ENCODE measurements around the gene JOSD1. TPM values are rescaled to one million over a fixed set of nuclear protein-coding genes. Genes with fewer than 3 reads are reported as not detected.

Gene JOSD1
- total RNA-seq, 1 experiment from 2014 or later: 19.2 TPM

DNA sequence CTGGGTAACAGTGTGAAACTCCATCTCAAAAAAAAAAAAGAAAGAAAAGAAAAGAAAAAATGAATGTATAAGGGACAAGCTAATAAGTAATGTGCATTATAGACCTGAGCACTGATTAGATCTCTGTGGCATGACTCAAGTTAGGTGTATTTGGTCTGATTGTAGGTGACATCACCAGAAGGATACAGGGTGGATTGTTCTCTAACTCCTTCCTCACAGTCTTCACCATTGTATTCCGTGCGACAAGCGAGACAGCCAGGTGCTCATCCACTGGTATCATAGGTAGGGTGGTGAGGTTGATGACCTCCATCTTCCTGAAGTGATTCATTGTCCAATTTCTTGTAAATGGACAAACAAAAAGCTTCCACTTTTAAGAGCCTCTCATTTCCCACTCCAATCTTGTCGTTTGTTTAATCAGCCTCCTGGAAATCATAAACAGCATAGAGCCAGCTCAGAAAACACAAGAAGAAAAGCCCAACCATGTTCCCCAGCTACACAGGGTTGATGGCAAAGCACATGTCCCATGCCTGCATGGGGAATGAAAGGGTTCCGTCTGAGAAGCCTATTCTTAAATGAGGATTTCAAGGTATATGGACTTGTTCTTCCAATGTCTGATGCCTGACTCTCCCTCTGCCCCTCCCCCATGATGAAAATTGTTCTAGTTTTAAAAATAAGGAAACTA lies 50.8 kb downstream of the JOSD1 start:
- Histone ChIP-seq H3T11ph (ENCODE audit: low read length) (no peak overlapping the region), H2BK20ac (ENCODE audit: low read depth, low read length, poor library complexity, severe bottlenecking) (no peak overlapping the region), H3K23ac (ENCODE audit: insufficient read length, low read depth, low read length) (no peak overlapping the region), H2BK15ac (ENCODE audit: low read depth, low read length) (no peak overlapping the region), H3K4me1 (ENCODE audit: insufficient read depth, low read length) (no peaks in the 10 kb centered on the region), H3K56ac (ENCODE audit: insufficient read length, low read depth, low read length) (no peak overlapping the region), H3K27me3 (ENCODE audit: insufficient read depth, low read length) (no peaks in the 10 kb centered on the region), H3K9ac (ENCODE audit: extremely low read depth, insufficient read length, low read length) (no peak overlapping the region), H2AFZ (ENCODE audit: low read length) (no peak overlapping the region), H3K9me3 (ENCODE audit: control insufficient read depth, low read depth, low read length) (no peaks in the 10 kb centered on the region), H3K4ac (ENCODE audit: low read depth, low read length) (no peak overlapping the region), H3K27ac (ENCODE audit: insufficient read length, low read depth, low read length) (no peak overlapping the region), H3K79me1 (ENCODE audit: insufficient read depth, low read depth, low read length, poor library complexity, severe bottlenecking) (no peaks in the 10 kb centered on the region), H4K20me1 (ENCODE audit: control insufficient read depth, insufficient read depth, insufficient read length) (no peaks in the 10 kb centered on the region), H4K91ac (ENCODE audit: insufficient read length, low read depth, low read length) (no peak overlapping the region), H2BK12ac (ENCODE audit: insufficient read length, low read depth, low read length) (no peak overlapping the region), H3K4me2 (ENCODE audit: insufficient read depth, insufficient read length, low read length) (no peak overlapping the region), H3K79me2 (ENCODE audit: insufficient read depth, low read length) (no peaks in the 10 kb centered on the region), H3K14ac (ENCODE audit: insufficient read depth, low read length) (no peak overlapping the region), H2BK120ac (ENCODE audit: low read depth, low read length, poor library complexity, severe bottlenecking) (no peak overlapping the region), H4K8ac (replicated peaks; ENCODE audit: insufficient read length, low read depth, low read length) (no peak overlapping the region), H4K5ac (ENCODE audit: insufficient read length, low read depth, low read length) (no peak overlapping the region), H2AK5ac (ENCODE audit: insufficient read length, low read length) (no peak overlapping the region), H2BK5ac (ENCODE audit: insufficient read length, low read length) (no peak overlapping the region), H3K18ac (ENCODE audit: insufficient read length, low read depth, low read length) (no peak overlapping the region), H3K23me2 (ENCODE audit: insufficient read length, low read depth, low read length, poor library complexity, severe bottlenecking) (no peaks in the 10 kb centered on the region)
- Mint-ChIP-seq H3K36me3 (ENCODE audit: insufficient read depth in 1 of 3, low read depth in 3 of 3) (peaks cover 7 to 40% (median 15%) of the 10 kb centered on the region in 3 experiments), H3K4me1 (no peaks in the 10 kb centered on the region), H3K4me3 (no peak overlapping the region), H3K27ac (no peak overlapping the region), H3K9me3 (peaks cover 0 to 5% of the 10 kb centered on the region in 2 experiments; a peak in 3 of 5 replicates), H3K27me3 (ENCODE audit: low read depth) (no peaks in the 10 kb centered on the region)
- TF ChIP-seq, protein P1, sequence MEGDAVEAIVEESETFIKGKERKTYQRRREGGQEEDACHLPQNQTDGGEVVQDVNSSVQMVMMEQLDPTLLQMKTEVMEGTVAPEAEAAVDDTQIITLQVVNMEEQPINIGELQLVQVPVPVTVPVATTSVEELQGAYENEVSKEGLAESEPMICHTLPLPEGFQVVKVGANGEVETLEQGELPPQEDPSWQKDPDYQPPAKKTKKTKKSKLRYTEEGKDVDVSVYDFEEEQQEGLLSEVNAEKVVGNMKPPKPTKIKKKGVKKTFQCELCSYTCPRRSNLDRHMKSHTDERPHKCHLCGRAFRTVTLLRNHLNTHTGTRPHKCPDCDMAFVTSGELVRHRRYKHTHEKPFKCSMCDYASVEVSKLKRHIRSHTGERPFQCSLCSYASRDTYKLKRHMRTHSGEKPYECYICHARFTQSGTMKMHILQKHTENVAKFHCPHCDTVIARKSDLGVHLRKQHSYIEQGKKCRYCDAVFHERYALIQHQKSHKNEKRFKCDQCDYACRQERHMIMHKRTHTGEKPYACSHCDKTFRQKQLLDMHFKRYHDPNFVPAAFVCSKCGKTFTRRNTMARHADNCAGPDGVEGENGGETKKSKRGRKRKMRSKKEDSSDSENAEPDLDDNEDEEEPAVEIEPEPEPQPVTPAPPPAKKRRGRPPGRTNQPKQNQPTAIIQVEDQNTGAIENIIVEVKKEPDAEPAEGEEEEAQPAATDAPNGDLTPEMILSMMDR (conservative IDR thresholded peaks at IDR 0.05): no peak
- DNase-seq: no peak
- no CpG with 5 or more reads among the region's 5 CpGs for WGBS (ENCODE audit: extremely low coverage, insufficient read length, low lambda C conversion rate)
